HG02610 (cell line): ENCODE results near the gene SOS1.

ENCODE experiments used
- ATAC-seq: cut with Tn5 transposase; IDR thresholded peaks from one replicate; pipeline ENCODE4 v1.9.1; 2021; ENCODE audit warnings: mild to moderate bottlenecking, moderate library complexity; ENCODE audit not compliant: unreplicated experiment

Gene SOS1

DNA sequence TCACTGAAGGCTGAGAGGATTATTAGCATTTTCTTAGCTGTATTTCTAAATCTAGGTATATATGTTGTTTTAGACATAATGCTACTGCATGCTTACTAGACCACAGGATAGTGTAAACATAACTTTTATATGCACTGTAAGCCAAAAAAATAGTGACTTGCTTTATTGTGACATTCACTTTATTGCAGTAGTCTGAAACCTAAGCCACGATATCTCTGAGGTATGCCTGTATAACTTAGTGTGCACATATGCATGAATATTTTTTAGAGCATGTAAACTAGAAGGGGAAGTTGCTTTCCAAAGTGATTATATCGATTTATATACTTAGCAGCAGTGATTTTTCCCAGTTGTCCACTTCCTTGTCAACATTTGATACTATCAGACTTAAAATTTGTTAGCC is 81.8 kb downstream of the SOS1 start:
- ATAC-seq, result no peak

DNA sequence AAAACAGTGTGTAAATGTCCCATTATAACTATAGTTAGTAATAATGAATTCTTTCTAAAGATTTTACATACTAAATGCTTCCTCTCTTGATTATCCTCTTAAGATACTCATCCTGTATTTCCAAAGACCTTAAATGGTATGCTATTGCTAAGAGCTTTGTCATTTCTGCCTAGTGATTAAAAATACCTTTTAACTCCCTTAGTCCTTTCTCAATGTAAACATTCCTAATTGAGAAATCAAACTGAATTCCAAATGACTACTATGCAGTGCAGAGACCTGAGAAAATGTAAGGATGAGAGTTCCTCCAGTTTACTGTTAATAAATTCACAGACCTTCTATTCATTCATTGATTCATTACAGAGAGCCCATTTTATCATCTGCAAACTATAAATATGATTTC is 86.9 kb downstream of the SOS1 start:
- ATAC-seq, result no peak

DNA sequence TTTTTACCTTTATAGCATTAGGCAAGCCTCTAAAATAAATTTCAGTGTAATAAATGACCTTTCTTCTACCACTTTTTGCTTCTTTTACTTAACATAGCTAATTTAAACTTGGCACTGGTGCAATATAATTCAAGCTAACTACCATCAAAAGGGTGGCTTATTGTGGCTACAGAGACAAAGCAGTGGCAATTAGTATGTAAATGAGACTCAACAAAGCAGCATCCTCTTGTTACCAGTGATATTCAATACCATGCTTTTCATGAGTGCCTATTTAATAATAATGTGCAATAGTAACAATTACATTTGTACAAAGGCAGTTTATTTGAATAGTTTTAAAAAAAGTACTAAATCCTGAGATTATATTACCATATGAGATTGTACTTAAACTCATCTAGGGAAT is 93.4 kb downstream of the SOS1 start:
- ATAC-seq, result no peak

DNA sequence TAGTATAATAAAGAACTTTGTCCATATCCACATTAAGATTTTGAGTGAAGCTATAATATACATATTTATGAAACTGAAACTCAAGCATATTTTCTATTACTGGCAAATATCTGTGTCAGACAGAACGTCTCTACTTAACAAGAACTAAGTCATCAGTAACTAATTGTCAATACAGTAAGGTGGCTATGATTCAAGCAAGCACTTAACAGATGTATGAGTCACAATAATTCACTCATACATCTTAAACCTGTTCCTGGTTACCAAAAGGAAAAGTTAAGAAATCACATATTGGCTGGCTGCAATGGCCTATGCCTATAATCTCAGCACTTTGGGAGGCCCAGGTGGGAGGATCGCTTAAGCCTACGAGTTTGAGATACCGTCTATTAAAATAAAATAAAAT is 96.0 kb downstream of the SOS1 start:
- no peak for ATAC-seq

DNA sequence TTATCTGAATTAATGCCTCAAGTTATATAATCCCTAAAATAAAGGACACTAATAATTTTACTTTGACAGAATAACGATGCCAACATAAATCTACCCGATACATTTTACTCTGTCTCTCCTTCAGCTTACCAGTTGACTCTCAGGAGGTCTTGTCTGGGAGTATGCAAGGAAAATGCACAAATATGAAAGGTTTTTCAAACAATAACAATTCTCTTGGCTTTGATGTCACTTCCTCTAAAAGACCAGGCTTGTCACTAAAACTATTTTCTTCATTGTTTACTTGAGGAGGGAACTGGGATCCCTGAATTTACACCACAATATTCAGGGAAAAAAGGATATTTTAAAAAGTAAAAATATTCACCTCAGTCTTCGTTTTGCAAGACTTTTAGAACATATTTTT is 97.2 kb downstream of the SOS1 start:
- no peak for ATAC-seq

DNA sequence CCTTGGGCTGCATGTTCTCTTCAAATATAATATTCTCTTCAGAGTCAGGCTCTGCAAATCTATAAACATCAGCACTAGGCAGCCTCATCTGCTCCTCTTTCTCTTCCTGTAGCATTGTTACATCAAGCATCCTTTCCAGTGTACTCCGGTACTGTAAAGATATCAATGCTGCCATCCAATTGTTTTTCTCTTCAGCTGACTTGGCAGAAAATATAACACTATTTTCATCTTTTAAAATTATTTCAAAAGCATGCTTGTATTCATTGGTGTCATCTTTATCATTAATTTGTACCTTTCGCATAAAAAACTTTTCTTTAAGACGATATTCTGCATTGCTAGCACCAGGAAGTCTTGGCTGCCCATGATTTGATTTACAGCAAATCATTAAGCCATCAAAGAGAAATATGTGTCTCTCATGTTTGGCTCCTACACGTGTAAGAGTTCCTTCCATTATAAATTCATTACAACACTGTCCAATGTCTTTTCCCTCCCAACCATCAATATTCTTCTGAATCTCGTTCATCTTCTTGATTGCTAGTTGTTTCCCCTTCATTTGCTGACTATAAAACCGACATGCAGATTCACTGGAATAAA is 98.1 kb downstream of the SOS1 start:
- ATAC-seq, result no peak

DNA sequence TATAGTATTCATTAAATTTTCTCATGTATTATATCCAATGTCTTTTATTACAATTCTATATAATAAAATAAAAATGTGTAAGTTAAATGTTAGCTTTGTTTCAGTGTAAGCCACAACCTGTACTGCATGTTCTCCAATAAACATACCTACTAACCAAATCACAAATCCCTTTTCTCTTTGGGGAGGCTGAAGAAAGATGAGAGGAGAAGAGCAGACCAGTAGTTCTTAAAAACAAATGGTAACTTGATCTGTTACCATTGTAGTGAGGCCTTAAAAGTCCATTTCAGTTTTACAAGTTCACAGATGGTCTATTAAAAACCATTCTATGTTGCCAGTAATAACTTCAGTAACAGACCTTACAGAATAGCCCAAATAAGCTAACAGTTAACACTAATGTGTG is 100.5 kb downstream of the SOS1 start:
- no peak for ATAC-seq

DNA sequence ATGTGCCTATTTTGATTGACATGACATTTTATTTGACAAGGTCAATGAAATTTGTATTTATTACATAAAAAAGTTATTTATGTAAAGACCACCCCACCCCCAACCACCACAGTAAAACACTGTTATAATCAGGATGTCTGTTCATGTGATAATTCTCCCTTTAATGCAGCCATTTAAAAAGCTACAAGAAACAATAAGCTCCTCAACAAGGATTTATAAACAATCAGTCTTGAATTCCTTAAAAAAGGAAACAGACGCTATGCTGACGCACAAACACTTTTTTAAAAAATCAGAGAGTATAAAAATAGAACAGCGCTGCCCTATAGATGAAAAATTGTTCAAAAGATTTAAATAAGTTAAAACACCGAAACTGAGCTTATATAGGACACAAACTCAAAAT is 102.2 kb downstream of the SOS1 start:
- no peak for ATAC-seq

DNA sequence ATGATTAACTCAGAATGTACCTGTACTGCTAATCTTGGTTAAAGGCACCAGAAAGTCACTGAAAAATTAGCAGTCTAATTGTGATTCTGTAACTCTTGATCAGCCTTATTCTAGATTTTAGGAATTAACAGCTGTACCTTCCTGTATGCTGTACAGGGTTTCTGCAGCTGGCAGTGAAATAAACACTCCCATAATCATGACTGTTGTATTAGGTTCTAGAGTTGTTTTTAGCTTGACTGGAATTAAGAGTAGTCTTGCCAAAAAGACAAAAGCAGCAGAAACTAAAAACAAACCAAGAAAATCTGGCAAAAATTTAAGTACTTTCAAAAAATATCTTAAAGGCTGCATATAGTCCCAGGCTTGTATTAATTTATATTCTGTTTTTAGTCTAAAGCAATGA is 103.5 kb downstream of the SOS1 start:
- ATAC-seq, result no peak

DNA sequence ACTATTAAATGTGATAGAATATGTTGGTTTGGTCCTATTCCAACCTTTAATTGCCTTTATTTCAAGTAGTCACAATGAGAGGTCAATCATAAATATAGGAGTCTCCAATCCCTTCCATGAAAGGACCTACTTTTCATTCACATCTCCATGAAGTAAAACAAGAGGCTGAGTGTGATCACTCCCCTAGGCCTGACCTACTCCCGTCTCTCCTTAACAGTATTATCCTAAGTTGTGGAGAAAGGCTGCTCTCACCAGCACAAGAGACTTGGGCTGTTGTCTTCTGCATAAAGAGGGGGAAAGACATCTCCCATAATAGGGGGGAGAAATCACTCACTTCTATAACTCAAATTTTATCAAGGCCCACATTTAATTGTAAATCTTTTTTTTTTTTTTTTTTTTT is 105.4 kb downstream of the SOS1 start:
- no peak for ATAC-seq

DNA sequence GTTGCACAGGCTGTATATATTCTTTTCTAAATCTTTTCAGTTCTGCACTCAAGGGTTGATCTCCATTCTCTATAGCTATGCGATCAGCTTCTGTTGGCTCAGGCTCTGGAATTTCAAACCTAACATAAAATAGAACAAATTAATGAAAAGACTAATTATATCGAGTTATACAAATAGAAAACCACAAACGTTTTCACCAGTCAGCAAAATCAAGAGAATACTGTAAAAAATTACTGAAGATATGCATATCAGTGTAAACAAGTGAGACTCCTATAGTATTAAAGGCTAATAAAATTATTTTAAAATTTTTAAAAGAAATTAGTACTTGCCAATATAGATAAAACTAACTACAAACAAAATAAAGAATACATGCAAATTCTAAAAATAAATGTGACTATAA is 107.0 kb downstream of the SOS1 start:
- no peak for ATAC-seq

DNA sequence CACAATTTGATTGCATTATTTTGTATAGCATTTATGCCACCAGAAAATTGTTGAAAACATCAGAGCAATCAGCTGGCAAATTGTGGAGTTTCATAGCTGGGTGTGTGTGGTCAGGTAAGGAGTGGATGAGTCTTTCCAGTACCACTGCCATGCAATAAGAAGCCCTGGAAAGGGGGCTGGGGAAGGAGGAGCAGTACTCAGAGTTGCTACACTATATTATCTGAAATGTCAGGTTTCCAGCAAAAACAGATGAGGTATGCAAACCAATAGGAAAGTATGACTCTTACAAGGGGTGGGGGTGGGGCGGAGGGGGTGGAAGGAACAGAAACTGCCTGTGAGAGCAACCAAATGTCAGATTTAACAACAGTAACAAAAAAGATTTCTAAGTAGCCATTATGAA is 112.2 kb downstream of the SOS1 start:
- no peak for ATAC-seq

DNA sequence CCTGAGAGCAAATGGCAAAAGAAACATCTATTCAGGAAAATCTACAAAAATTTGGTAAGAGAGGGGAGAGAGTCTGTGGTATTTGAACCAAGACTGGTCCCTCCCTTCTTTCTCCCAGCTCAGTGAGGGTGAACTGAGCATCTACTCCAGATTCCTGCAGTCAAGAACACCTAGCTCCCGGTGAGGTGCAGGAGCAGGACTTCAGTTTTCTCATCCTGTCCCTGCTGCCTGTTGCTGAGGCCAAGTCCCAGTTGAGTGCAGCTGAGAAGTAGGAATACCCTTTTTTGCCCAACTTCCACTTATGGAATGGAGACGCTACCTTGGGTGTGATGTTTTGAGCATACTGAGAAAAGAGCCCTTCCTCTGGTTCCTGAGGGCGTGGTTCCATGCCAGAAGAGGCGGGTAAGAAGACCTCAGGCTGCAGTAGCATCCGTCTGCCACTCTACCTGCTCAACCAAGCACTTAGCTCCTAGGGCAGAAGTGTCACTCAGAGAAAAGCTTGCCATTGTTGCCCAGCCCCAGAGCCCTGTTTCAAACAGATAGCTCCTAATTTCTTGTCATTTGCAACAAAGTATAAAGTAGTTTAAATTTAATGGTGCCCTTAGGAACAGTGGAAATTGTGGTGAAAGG is 112.9 kb downstream of the SOS1 start:
- no peak for ATAC-seq

DNA sequence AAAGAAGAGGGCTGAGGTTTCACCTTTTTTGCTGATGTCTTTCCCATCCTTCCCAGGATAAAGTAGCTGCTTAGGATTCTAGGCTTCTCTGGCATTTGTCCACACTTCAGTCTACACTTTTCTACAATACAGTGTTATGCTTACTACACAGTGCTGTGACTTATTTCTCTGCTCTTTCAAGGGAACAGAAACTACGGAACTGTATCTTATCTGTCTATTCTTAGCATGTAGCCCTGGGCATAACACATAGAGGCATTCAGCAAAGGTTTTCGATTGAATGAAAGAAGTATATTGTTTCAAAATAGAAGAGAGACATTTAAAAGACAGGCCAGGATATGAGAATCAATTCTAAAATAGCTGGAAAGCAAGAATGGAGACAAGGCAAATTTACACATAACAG is 120.3 kb downstream of the SOS1 start:
- no peak for ATAC-seq

DNA sequence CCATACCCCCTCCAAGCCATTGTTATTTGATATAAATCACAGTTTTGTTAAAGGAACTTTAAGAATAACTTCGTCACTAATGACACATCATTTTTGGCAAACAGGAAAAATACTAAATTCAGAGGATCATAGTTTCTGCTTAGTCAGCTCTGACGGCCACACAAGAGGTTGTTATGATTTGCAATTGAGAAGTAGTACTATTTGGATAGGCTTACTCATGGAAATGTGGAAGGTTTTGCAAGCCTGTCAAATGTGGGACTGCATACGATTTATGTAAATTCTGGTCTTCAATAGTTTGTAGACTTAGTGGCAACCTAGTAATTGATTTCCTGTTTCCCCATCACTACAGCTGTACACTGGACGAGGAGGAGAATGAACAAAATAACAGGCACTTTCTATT is 123.1 kb downstream of the SOS1 start:
- no peak for ATAC-seq

DNA sequence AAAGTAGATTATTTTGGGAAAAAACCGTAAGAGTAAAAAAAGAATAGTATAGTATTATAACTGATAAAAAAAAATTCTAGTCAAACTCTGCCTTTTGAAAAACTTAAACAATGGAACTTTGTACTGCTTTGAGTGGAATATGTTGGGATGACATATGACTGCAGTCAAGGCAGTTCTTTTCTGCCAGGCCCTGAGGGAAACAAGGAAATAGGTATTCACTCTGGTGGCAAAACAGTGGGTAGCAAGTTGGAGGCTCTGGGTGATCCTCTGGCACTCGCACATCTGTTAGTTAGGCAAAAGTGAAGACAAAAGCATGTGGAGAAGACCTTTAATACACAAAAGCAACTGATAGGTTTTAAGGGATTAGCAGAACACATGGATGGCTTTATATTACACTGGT is 129.0 kb downstream of the SOS1 start:
- no peak for ATAC-seq

DNA sequence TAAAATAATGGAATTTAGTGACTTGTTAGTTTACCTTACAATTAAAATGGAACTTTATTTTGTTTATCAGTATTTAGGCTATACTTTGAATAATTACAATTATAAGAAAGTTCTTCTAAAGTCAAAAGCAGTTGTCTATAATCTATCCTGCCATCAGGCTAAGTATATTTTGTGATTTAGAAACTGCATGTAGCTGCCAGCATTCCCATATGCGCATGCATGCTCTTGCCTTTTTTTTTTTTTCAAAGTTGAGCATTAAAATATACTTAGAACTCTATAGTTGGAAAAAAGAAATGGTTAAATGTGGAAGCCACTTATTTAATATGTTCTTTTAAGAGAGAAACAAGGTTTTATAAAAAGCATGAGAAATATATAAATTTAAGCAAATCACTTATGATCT is 132.1 kb downstream of the SOS1 start:
- ATAC-seq, result no peak

DNA sequence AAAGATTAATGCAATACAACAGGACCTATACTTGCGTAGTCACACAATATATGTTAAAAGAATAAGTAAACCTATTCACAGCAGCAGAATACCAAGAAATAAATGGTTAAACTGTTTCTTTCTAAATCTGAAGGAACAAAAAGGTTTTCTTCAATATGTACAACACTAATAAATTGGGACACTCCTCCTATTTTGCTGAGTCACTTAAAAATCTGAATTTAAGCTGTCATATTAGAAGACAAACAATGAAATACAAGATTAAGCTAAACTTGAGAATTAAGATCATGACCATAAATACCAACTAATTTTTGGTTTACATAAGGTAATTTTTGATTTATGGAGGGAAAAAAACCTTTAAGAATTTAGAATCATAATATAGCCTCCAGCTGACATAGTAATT is 138.4 kb downstream of the SOS1 start:
- no peak for ATAC-seq

DNA sequence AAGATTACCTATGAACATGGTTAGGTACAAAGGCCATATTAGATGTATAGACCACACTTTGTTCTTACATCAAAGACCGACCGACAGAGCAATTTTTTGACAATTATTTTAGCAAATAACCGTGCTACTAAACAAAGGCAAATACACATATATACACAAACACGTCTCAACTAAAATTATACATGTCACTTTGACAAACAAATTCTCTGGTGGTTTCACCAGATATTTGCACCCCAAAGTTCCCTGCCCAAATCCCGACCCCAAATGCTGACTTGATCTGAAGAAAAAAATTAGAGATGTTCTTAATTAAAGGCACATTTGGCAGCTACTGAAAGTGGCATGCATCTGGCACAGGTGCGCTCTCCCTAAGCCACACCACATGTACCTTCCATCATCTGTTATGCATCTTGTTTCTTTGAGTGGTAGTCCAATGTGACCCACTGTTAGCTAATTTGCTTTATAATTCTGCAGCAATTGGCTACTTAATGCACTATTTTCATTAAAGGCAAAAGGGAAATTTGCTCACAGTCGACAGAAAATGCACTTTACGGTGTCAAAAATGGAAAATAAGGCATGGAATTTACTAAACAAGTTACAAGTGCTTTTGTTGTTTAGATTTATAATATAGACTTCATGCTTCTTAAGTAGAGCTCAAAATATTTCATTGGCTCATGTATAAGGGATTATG is 139.0 kb downstream of the SOS1 start:
- no peak for ATAC-seq

DNA sequence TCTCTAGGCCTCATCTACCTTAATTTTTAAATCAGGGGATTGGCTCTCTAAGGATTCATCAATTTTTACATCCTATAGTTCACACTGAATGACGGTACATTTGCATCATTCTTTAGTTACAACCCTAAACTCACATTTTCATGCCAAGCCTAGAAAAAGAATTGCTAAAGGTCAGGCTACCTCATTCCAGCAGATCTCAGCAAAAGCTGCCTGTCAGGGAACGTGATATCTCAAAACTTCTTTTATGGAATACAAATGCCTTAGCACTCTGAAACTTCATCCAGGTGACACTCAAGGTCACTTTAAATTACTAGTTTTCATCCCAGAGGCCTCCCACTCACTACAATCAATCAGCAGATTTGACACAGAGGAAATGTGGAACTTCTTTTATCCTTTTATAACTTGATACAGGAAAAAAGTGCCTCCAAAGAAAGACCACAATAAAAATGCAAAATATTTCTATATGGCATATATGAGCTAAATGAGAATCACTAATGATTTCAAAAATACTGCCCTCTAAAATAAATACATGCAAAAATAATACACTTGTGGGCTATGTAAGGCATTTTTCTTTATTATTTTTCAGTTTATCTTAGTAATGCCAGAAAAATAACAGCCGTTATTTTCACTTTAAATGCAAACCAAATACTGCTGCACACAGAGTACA is 139.7 kb downstream of the SOS1 start:
- ATAC-seq, result no peak

DNA sequence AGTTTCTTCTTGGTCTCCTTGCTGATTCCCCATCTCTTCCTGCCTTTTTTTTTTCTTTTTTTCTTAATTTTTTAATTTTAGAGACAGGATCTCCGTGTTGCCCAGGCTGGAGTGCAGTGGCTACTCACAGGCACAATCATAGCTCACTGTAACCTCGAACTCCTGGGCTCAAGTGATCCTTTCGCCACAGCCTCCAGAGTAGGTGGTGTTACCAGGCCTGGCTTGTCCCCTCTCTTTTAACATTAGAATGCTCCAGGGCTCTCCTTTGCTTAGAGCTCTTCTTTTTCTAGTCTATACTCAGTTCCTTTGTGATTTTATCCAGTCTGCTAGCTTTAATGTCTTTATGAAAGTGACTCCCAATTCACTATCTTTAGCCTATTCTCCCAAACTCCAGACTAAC is 141.9 kb downstream of the SOS1 start:
- no peak for ATAC-seq

DNA sequence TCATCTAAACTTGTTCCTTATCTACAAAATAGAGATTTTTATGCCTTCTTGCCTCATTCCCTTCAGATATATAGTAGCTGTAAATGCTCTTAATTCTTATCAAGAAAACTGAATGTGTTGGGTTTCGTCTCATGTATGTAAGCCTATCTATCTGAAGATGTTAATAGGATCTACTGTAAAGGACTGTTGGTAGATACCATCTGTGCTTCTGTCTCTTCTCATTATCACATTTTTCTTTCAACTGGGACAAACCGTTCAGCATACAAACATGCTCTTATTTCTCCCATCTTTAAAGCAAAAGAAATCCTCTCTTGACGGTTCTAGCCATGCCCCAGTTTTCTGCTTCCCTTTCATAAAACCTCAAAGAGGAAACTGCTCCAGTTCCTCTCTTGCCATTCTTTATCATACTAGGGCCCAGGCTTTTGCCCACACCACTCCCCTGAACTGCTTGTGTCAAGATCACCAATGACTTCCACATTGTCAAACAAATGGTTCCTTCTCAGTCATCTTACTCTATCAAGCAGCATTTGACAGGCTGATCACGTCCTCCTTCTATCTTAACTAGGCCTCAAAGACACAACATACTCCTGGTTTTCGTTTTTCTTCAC is 142.5 kb downstream of the SOS1 start:
- no peak for ATAC-seq
